KOPT-K1 (cell line): ENCODE data around the gene GABRG3.

ENCODE experiments used
- H3K27ac ChIP-seq: fragments of 200-600 bp; sonication (generic); 2 replicates; pipeline ENCODE4 v1.5.1; 2016; ENCODE audit warnings: antibody characterized with exemption, mild to moderate bottlenecking, low read depth, low read length; ENCODE audit not compliant: poor library complexity, severe bottlenecking
- H3K36me3 ChIP-seq: fragments of 200-600 bp; sonication (generic); 2 replicates; pipeline ENCODE4 v1.5.1; 2017; ENCODE audit warnings: antibody characterized with exemption, mild to moderate bottlenecking, low read length, moderate library complexity; ENCODE audit not compliant: insufficient read depth
- H3K9me3 ChIP-seq: fragments of 200-600 bp; sonication (generic); 2 replicates; pipeline ENCODE4 v1.5.1; 2017; ENCODE audit warnings: antibody characterized with exemption, low read length, mild to moderate bottlenecking; ENCODE audit not compliant: insufficient read depth, poor library complexity, severe bottlenecking

GABRG3 gene

GRCh38 chr15:27408428-27408827 lies 437.4 kb downstream of the GABRG3 start:
- Histone ChIP-seq H3K27ac (no peak overlapping the region), H3K9me3 (no peaks in the 10 kb centered on the region), H3K36me3 (no peaks in the 10 kb centered on the region)

- no peaks in the 10 kb centered on the region for H3K9me3 ChIP-seq
- H3K27ac ChIP-seq = no peak overlapping the region
- H3K36me3 ChIP-seq = no peaks in the 10 kb centered on the region
These were observed 440.1 kb downstream of the GABRG3 start for GRCh38 chr15:27410996-27411605.

- Histone ChIP-seq H3K9me3 (no peaks in the 10 kb centered on the region), H3K36me3 (no peaks in the 10 kb centered on the region), H3K27ac (no peak overlapping the region)
These were observed 441.4 kb downstream of the GABRG3 start for GRCh38 chr15:27412415-27412814.

- Histone ChIP-seq H3K9me3 (no peaks in the 10 kb centered on the region), H3K36me3 (no peaks in the 10 kb centered on the region), H3K27ac (no peak overlapping the region)
These were observed 443.3 kb downstream of the GABRG3 start for GRCh38 chr15:27414168-27414870.

GRCh38 chr15:27418726-27419125 lies 447.7 kb downstream of the GABRG3 start:
- Histone ChIP-seq H3K27ac (no peak overlapping the region), H3K9me3 (no peaks in the 10 kb centered on the region), H3K36me3 (no peaks in the 10 kb centered on the region)

- Histone ChIP-seq H3K36me3 (no peaks in the 10 kb centered on the region), H3K9me3 (no peaks in the 10 kb centered on the region), H3K27ac (no peak overlapping the region)
These were observed 452.0 kb downstream of the GABRG3 start for GRCh38 chr15:27422997-27423396.

- Histone ChIP-seq H3K36me3 (no peaks in the 10 kb centered on the region), H3K27ac (no peak overlapping the region), H3K9me3 (no peaks in the 10 kb centered on the region)
These were observed 455.8 kb downstream of the GABRG3 start for GRCh38 chr15:27426805-27427204.

- Histone ChIP-seq H3K27ac (no peak overlapping the region), H3K36me3 (no peaks in the 10 kb centered on the region), H3K9me3 (no peaks in the 10 kb centered on the region)
These were observed 456.3 kb downstream of the GABRG3 start for GRCh38 chr15:27427276-27427675.

GRCh38 chr15:27428151-27428550 lies 457.2 kb downstream of the GABRG3 start:
- H3K27ac ChIP-seq = no peak overlapping the region
- no peaks in the 10 kb centered on the region for H3K36me3 ChIP-seq
- H3K9me3 ChIP-seq = no peaks in the 10 kb centered on the region

- Histone ChIP-seq H3K27ac (no peak overlapping the region), H3K9me3 (no peaks in the 10 kb centered on the region), H3K36me3 (no peaks in the 10 kb centered on the region)
These were observed 458.6 kb downstream of the GABRG3 start for GRCh38 chr15:27429577-27429976.

GRCh38 chr15:27433604-27434003 lies 462.6 kb downstream of the GABRG3 start:
- H3K9me3 ChIP-seq = no peaks in the 10 kb centered on the region
- H3K36me3 ChIP-seq = no peaks in the 10 kb centered on the region
- no peak overlapping the region for H3K27ac ChIP-seq

- no peaks in the 10 kb centered on the region for H3K36me3 ChIP-seq
- H3K9me3 ChIP-seq = no peaks in the 10 kb centered on the region
- H3K27ac ChIP-seq = no peak overlapping the region
These were observed 467.7 kb downstream of the GABRG3 start for GRCh38 chr15:27438403-27439375.

- no peaks in the 10 kb centered on the region for H3K36me3 ChIP-seq
- H3K9me3 ChIP-seq = no peaks in the 10 kb centered on the region
- H3K27ac ChIP-seq = no peak overlapping the region
These were observed 470.1 kb downstream of the GABRG3 start for GRCh38 chr15:27441120-27441519.

- H3K36me3 ChIP-seq = no peaks in the 10 kb centered on the region
- no peaks in the 10 kb centered on the region for H3K9me3 ChIP-seq
These were observed 477.3 kb downstream of the GABRG3 start for GRCh38 chr15:27448234-27448633.

GRCh38 chr15:27448986-27449385 lies 478.0 kb downstream of the GABRG3 start:
- Histone ChIP-seq H3K9me3 (no peaks in the 10 kb centered on the region), H3K36me3 (no peaks in the 10 kb centered on the region), H3K27ac (no peak overlapping the region)

More at GRCh38 chr15:27448234-27448633, 477.3 kb downstream of the GABRG3 start:
- H3K27ac ChIP-seq = no peak overlapping the region
